ENCODE data around the gene KIAA1217.

Gene KIAA1217

GRCh38 chr10:24483701-24484100 lies 274.8 kb downstream of the KIAA1217 start:
- no peaks in the 10 kb centered on the region for H3K9me3 Mint-ChIP-seq
- ATAC-seq (peak; percentile 78), DNase-seq (ENCODE audit: low spot score in 2 of 2) (no peak)
- H3K4me3 Mint-ChIP-seq, result no peak overlapping the region
- H3K4me1 Mint-ChIP-seq, result no peaks in the 10 kb centered on the region
- no peak overlapping the region for H3K27ac Mint-ChIP-seq
- H3K36me3 Mint-ChIP-seq, result no peaks in the 10 kb centered on the region

DNA sequence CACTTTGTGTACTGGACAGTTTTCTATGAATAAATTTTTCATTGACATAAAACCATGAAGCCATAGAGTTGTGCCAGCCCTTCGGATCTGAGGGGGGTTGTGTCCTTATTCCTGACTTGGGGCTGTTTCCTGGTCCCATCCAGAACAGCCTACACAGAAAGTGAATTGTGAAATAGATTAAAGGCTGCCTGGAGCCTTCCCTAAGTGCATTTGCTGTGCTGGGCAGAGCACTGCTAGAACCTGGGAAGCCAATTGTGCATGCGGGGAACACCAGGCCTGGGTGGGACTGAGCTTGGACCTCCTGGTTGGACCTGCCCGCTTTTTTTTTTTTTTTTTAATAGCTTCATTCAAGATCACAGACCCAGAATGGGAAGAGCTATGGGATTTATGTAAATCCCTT lies 275.8 kb downstream of the KIAA1217 start:
- no peak overlapping the region for H3K4me3 Mint-ChIP-seq

DNA sequence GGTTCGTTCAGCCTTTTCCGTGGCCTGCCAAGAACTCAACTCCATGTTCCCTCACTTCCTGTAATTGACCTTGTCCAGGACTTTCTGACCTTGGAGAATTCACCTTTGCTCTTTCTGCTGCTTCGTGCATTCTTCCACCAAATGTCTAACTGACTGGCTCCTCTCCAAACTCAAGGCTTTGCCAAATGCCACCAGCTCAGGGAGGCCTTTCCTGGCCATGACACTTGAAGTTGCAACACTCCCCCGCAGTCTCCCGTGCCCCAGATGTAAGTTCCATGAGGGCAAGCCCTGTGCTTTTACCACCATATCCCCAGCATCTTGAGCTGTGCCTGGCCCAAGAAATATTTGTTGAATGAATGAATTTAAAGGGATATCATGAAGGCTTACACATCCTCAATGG lies 276.4 kb downstream of the KIAA1217 start:
- no peak for DNase-seq (ENCODE audit: low spot score in 2 of 2)
- no peaks in the 10 kb centered on the region for H3K9me3 Mint-ChIP-seq
- H3K4me1 Mint-ChIP-seq, result no peaks in the 10 kb centered on the region
- no peak for ATAC-seq
- H3K36me3 Mint-ChIP-seq, result no peaks in the 10 kb centered on the region
- no peak overlapping the region for H3K4me3 Mint-ChIP-seq
- no peak overlapping the region for H3K27ac Mint-ChIP-seq

More for the DNA sequence above, 275.8 kb downstream of the KIAA1217 start:
- Mint-ChIP-seq H3K36me3 (no peaks in the 10 kb centered on the region), H3K9me3 (no peaks in the 10 kb centered on the region), H3K27ac (no peak overlapping the region), H3K4me1 (no peaks in the 10 kb centered on the region)
- ATAC-seq (no peak), DNase-seq (ENCODE audit: low spot score in 2 of 2) (no peak)

DNA sequence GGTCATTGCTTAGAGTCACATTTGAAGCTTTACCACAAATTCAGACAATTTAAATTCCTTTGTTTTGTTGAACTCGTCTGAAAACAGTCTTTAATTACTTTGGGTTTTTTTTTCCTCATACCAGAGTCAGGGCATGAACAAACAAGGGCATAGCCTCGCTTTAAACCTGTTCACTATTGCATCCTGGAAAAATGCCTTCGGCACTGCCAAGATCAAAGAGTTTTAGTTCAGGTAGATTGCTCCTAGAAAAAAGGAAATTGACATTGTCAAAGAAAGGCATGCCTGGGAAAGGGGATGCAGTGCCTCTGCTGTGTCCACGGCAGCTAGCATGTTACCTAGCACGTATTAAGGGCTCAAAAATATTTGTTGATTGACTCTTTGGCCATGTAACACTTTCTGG lies 279.7 kb downstream of the KIAA1217 start:
- ATAC-seq (no peak), DNase-seq (ENCODE audit: low spot score in 2 of 2) (no peak)
- no peak overlapping the region for H3K27ac Mint-ChIP-seq
- H3K36me3 Mint-ChIP-seq, result no peaks in the 10 kb centered on the region
- no peaks in the 10 kb centered on the region for H3K4me1 Mint-ChIP-seq
- H3K4me3 Mint-ChIP-seq, result no peak overlapping the region
- H3K9me3 Mint-ChIP-seq, result no peaks in the 10 kb centered on the region

GRCh38 chr10:24493165-24493564 lies 284.2 kb downstream of the KIAA1217 start:
- Mint-ChIP-seq H3K36me3 (no peaks in the 10 kb centered on the region), H3K4me1 (no peaks in the 10 kb centered on the region), H3K9me3 (no peaks in the 10 kb centered on the region), H3K27ac (no peak overlapping the region), H3K4me3 (no peak overlapping the region)
- ATAC-seq, result no peak
- DNase-seq (ENCODE audit: low spot score in 2 of 2), result no peak

- H3K27ac Mint-ChIP-seq, result no peak overlapping the region
- no peak overlapping the region for H3K4me3 Mint-ChIP-seq
- no peaks in the 10 kb centered on the region for H3K36me3 Mint-ChIP-seq
- no peaks in the 10 kb centered on the region for H3K9me3 Mint-ChIP-seq
- ATAC-seq (no peak), DNase-seq (ENCODE audit: low spot score in 2 of 2) (no peak)
- no peaks in the 10 kb centered on the region for H3K4me1 Mint-ChIP-seq
These were observed 285.3 kb downstream of the KIAA1217 start for GRCh38 chr10:24494236-24494635.

GRCh38 chr10:24494777-24495176 lies 285.8 kb downstream of the KIAA1217 start:
- no peak overlapping the region for H3K4me3 Mint-ChIP-seq
- no peak overlapping the region for H3K27ac Mint-ChIP-seq
- H3K4me1 Mint-ChIP-seq, result no peaks in the 10 kb centered on the region
- ATAC-seq (no peak), DNase-seq (ENCODE audit: low spot score in 2 of 2) (no peak)
- no peaks in the 10 kb centered on the region for H3K9me3 Mint-ChIP-seq
- H3K36me3 Mint-ChIP-seq, result no peaks in the 10 kb centered on the region

DNA sequence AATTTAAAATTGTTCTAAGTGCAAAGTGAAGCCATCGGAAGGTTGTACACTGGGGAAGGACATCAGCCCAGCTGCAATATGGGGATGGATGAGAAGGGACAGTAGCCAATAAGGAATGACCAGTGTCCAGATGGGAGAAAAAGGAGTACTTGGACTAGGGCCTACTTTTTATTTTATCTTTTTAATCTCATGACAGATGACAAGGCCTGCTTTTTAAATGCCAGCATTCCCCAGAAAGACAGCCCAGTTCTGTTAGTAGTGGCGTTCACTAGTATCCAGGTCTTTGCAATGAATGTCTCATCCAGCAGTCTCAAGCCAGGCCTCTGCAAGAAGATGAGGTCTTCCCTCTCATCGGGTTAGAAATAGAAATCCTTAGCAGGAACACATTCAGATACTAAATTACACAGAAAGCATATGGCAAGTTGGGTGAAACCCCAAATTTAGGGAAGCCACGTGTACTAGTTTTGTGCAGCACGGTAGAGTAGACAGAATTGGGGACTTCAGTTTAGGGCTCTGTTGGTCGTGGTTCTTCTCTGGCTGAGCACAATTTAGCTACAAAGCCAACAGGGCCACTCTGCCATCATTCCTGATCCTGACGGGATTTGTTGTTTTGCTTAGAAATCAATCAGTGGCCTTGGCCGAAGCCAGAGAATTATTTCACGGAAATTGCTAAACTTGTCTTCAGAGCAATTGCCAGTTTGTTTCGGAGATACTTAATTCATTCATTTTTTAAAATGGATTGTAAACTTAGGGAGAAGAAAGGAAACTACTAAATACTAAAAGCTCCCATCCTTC lies 286.9 kb downstream of the KIAA1217 start:
- H3K36me3 Mint-ChIP-seq, result no peaks in the 10 kb centered on the region
- no peak for DNase-seq (ENCODE audit: low spot score in 2 of 2)
- ATAC-seq, result no peak
- no peak overlapping the region for H3K27ac Mint-ChIP-seq
- H3K9me3 Mint-ChIP-seq, result no peaks in the 10 kb centered on the region
- no peak overlapping the region for H3K4me3 Mint-ChIP-seq
- H3K4me1 Mint-ChIP-seq, result no peaks in the 10 kb centered on the region

DNA sequence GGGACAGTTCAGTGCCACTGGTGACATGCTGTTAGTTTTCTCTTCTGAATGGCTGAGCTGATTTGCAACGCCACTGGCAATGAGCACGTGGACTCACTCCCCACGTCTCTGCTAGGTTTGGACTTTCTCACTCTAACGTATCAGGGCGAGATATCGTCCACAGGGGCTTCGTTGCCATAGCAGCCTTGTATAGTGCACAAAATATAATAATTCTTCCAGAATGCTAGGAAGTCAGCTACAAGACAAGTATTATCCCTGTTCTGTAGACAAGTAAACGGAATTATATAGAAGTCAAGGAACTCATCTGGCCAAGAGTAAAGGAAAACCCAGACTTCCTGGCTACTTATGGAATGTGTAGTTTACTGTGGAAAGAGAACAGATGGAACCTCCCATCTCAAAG lies 288.0 kb downstream of the KIAA1217 start:
- DNase-seq (ENCODE audit: low spot score in 2 of 2) (no peak), ATAC-seq (no peak)
- no peak overlapping the region for H3K27ac Mint-ChIP-seq
- no peaks in the 10 kb centered on the region for H3K36me3 Mint-ChIP-seq
- H3K9me3 Mint-ChIP-seq, result no peaks in the 10 kb centered on the region
- H3K4me3 Mint-ChIP-seq, result no peak overlapping the region
- H3K4me1 Mint-ChIP-seq, result no peaks in the 10 kb centered on the region

GRCh38 chr10:24501056-24501711 lies 292.2 kb downstream of the KIAA1217 start:
- H3K4me1 Mint-ChIP-seq, result no peaks in the 10 kb centered on the region
- no peak for ATAC-seq

GRCh38 chr10:24502006-24502405 lies 293.1 kb downstream of the KIAA1217 start:
- DNase-seq (ENCODE audit: low spot score in 2 of 2) (no peak), ATAC-seq (no peak)
- H3K4me1 Mint-ChIP-seq, result no peaks in the 10 kb centered on the region
- H3K27ac Mint-ChIP-seq, result no peak overlapping the region
- no peak overlapping the region for H3K4me3 Mint-ChIP-seq
- no peaks in the 10 kb centered on the region for H3K9me3 Mint-ChIP-seq
- H3K36me3 Mint-ChIP-seq, result no peaks in the 10 kb centered on the region

More at GRCh38 chr10:24501056-24501711, 292.2 kb downstream of the KIAA1217 start:
- Mint-ChIP-seq H3K36me3 (no peaks in the 10 kb centered on the region), H3K27ac (no peak overlapping the region), H3K9me3 (no peaks in the 10 kb centered on the region), H3K4me3 (no peak overlapping the region)
- DNase-seq (ENCODE audit: low spot score in 2 of 2), result no peak

GRCh38 chr10:24502801-24503460 lies 294.0 kb downstream of the KIAA1217 start:
- no peak overlapping the region for H3K4me3 Mint-ChIP-seq
- no peak for DNase-seq (ENCODE audit: low spot score in 2 of 2)
- no peaks in the 10 kb centered on the region for H3K4me1 Mint-ChIP-seq
- H3K36me3 Mint-ChIP-seq, result no peaks in the 10 kb centered on the region
- H3K27ac Mint-ChIP-seq, result no peak overlapping the region
- no peaks in the 10 kb centered on the region for H3K9me3 Mint-ChIP-seq
- no peak for ATAC-seq

DNA sequence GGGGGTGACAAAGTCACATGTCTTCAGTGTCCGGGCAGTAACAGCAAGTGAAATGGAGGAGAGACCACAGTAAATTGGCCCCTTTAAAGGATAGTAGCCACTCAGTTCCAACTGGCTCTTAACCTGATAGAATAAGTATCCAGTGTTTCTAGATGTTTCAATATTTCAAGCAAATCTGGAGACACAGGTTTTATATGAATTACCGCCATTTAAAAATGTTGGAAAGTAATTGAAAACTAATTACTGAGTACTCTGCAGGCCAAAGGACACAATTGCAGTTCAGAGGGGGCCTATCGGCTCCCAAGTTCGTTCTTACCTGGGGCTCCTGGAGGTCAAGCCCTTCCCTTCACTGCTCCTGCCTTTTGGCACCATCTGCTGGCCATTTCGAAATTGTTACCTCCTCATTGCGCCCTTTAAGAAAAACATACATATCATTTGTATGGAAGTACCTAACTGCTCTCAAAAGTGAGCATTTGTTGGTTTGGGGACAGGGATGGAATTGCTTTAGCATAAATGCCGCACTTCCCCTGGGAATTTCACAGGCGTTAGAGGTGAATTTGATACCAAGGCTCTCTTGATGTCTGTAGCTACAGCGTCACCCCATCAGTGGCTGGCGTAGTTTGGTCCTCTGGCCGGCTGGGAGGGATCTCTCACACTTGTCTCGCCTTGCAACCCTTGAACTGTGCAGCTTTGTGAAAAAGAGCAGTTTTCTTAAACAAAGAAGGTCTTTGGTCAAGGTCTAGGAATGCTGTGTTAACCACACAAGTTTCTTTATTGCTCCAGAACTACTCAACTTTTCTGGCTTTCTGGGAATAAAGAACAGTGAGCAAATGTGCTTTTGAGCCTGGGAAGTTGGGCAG lies 294.8 kb downstream of the KIAA1217 start:
- DNase-seq (ENCODE audit: low spot score in 2 of 2), result peak in 1 of 2 donors; percentile 56
- H3K4me3 Mint-ChIP-seq, result no peak overlapping the region
- no peak for ATAC-seq

GRCh38 chr10:24505759-24506158 lies 296.8 kb downstream of the KIAA1217 start:
- no peaks in the 10 kb centered on the region for H3K36me3 Mint-ChIP-seq
- H3K4me3 Mint-ChIP-seq, result no peak overlapping the region
- no peak for ATAC-seq
- no peaks in the 10 kb centered on the region for H3K4me1 Mint-ChIP-seq
- no peaks in the 10 kb centered on the region for H3K9me3 Mint-ChIP-seq
- H3K27ac Mint-ChIP-seq, result no peak overlapping the region
- no peak for DNase-seq (ENCODE audit: low spot score in 2 of 2)

More for the DNA sequence above, 294.8 kb downstream of the KIAA1217 start:
- Mint-ChIP-seq H3K27ac (no peak overlapping the region), H3K9me3 (no peaks in the 10 kb centered on the region), H3K4me1 (no peaks in the 10 kb centered on the region), H3K36me3 (no peaks in the 10 kb centered on the region)

DNA sequence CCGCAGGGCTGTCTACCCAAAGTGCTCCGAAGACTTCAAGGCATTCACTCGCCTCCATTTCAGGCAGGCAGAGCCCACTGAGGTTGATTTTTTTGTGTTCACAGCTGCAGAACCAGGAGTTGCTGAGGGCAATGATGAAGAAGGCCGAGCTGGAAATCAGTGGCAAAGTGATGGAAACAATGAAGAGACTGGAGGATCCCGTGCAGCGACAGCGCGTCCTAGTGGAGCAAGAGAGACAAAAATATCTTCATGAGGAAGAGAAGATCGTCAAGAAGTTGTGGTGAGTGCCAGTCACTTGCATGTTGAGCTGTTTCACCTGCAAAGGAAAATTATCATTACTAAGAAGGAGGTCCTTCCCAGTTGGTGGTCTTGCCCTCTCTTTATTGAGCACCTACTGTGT lies 304.2 kb downstream of the KIAA1217 start:
- no peaks in the 10 kb centered on the region for H3K9me3 Mint-ChIP-seq
- ATAC-seq (no peak), DNase-seq (ENCODE audit: low spot score in 2 of 2) (no peak)
- H3K4me1 Mint-ChIP-seq, result no peaks in the 10 kb centered on the region
- H3K27ac Mint-ChIP-seq, result no peak overlapping the region
- no peak overlapping the region for H3K4me3 Mint-ChIP-seq
- no peaks in the 10 kb centered on the region for H3K36me3 Mint-ChIP-seq
